PC-9 (cell line): ENCODE measurements around the gene RGS11.

ENCODE experiments used
- CTCF ChIP-seq: fragments of 200-600 bp; sonication (generic); conservative IDR thresholded peaks from 2 replicates; pipeline ENCODE4 v1.6.1; 2017; ENCODE audit warnings: mixed run types, antibody characterized with exemption, mild to moderate bottlenecking, moderate library complexity
- EZH2 ChIP-seq: fragments of 200-600 bp; sonication (generic); IDR thresholded peaks from 2 replicates; pipeline ENCODE4 v1.8.0; 2017; ENCODE audit warnings: antibody characterized with exemption, low read depth

- TF ChIP-seq CTCF (no peak), EZH2 (no peak)
These were observed 55.7 kb downstream of the RGS11 start for GRCh38 chr16:220021-220420.
